ENCODE data around the gene NRG3. TPM values are rescaled to one million over a fixed set of nuclear protein-coding genes. Genes with fewer than 3 reads are reported as not detected.

Gene NRG3
- total RNA-seq, 1 donor from 2014 or later, result 2.3 TPM

GRCh38 chr10:82400841-82401240 lies 525.8 kb downstream of the NRG3 start:
- Histone ChIP-seq H3K9me3 (no peaks in the 10 kb centered on the region), H3K4me3 (no peak overlapping the region), H3K4me1 (no peaks in the 10 kb centered on the region), H3K36me3 (no peaks in the 10 kb centered on the region), H3K27ac (no peak overlapping the region), H3K27me3 (no peaks in the 10 kb centered on the region)
- ATAC-seq, result no peak
- TF ChIP-seq CTCF (IDR thresholded peaks at IDR 0.05), result no peak
- no peak for DNase-seq
- intact Hi-C loops (cut with DNase I), result no loop called here

GRCh38 chr10:82402906-82403401 lies 528.0 kb downstream of the NRG3 start:
- no peak for DNase-seq
- no peaks in the 10 kb centered on the region for H3K4me1 ChIP-seq
- intact Hi-C loops (cut with DNase I), result no loop called here
- H3K36me3 ChIP-seq, result no peaks in the 10 kb centered on the region
- no peaks in the 10 kb centered on the region for H3K27me3 ChIP-seq
- no peaks in the 10 kb centered on the region for H3K9me3 ChIP-seq
- H3K4me3 ChIP-seq, result no peak overlapping the region
- H3K27ac ChIP-seq, result no peak overlapping the region
- no peak for TF ChIP-seq CTCF (IDR thresholded peaks at IDR 0.05)
- no peak for ATAC-seq

- intact Hi-C loops (cut with DNase I), result no loop called here
- no peaks in the 10 kb centered on the region for H3K36me3 ChIP-seq
- no peak for DNase-seq
- peaks cover 4% of the 10 kb centered on the region for H3K9me3 ChIP-seq
- H3K4me3 ChIP-seq, result no peak overlapping the region
- no peak for ATAC-seq
- TF ChIP-seq CTCF (IDR thresholded peaks at IDR 0.05), result no peak
- no peaks in the 10 kb centered on the region for H3K4me1 ChIP-seq
- no peak overlapping the region for H3K27ac ChIP-seq
- no peaks in the 10 kb centered on the region for H3K27me3 ChIP-seq
Measured at GRCh38 chr10:82409671-82410070, 534.7 kb downstream of the NRG3 start.

- DNase-seq (no peak), ATAC-seq (no peak)
- no peak for TF ChIP-seq CTCF (IDR thresholded peaks at IDR 0.05)
- intact Hi-C loops (cut with DNase I), result no loop called here
- Histone ChIP-seq H3K4me1 (no peaks in the 10 kb centered on the region), H3K36me3 (no peaks in the 10 kb centered on the region), H3K9me3 (peaks cover 4% of the 10 kb centered on the region), H3K27ac (no peak overlapping the region), H3K27me3 (no peaks in the 10 kb centered on the region), H3K4me3 (no peak overlapping the region)
Measured at GRCh38 chr10:82411416-82411815, 536.4 kb downstream of the NRG3 start.

GRCh38 chr10:82420001-82420400 lies 545.0 kb downstream of the NRG3 start:
- intact Hi-C loops (cut with DNase I), result no loop called here
- no peak overlapping the region for H3K27ac ChIP-seq
- no peak for ATAC-seq
- no peak for DNase-seq
- H3K4me3 ChIP-seq, result no peak overlapping the region
- no peaks in the 10 kb centered on the region for H3K4me1 ChIP-seq
- no peak for TF ChIP-seq CTCF (IDR thresholded peaks at IDR 0.05)
- H3K36me3 ChIP-seq, result no peaks in the 10 kb centered on the region
- H3K27me3 ChIP-seq, result no peaks in the 10 kb centered on the region
- no peaks in the 10 kb centered on the region for H3K9me3 ChIP-seq

GRCh38 chr10:82429302-82429701 lies 554.3 kb downstream of the NRG3 start:
- no peak for TF ChIP-seq CTCF (IDR thresholded peaks at IDR 0.05)
- H3K27ac ChIP-seq, result no peak overlapping the region
- intact Hi-C loops (cut with DNase I), result no loop called here
- no peaks in the 10 kb centered on the region for H3K4me1 ChIP-seq
- no peaks in the 10 kb centered on the region for H3K36me3 ChIP-seq
- H3K9me3 ChIP-seq, result peaks cover 10% of the 10 kb centered on the region
- H3K4me3 ChIP-seq, result no peak overlapping the region
- DNase-seq (no peak), ATAC-seq (no peak)
- H3K27me3 ChIP-seq, result no peaks in the 10 kb centered on the region

Measured in upper lobe of right lung (tissue), 1 donor.